ENCODE measurements around the gene TRABD.

TRABD gene

GRCh38 chr22:50244420-50245213, 58.9 kb downstream of the TRABD start, which contains the start of gene TUBGCP6:
TUBGCP6 (minus strand) TSS chr22:50245023; CDS start chr22:50244459, 564 bp downstream.
- no peak for DNase-seq (ENCODE audit: low read depth)

GRCh38 chr22:50245214-50246072, 59.7 kb downstream of the TRABD start:
- no peak for DNase-seq (ENCODE audit: low read depth)

DNA sequence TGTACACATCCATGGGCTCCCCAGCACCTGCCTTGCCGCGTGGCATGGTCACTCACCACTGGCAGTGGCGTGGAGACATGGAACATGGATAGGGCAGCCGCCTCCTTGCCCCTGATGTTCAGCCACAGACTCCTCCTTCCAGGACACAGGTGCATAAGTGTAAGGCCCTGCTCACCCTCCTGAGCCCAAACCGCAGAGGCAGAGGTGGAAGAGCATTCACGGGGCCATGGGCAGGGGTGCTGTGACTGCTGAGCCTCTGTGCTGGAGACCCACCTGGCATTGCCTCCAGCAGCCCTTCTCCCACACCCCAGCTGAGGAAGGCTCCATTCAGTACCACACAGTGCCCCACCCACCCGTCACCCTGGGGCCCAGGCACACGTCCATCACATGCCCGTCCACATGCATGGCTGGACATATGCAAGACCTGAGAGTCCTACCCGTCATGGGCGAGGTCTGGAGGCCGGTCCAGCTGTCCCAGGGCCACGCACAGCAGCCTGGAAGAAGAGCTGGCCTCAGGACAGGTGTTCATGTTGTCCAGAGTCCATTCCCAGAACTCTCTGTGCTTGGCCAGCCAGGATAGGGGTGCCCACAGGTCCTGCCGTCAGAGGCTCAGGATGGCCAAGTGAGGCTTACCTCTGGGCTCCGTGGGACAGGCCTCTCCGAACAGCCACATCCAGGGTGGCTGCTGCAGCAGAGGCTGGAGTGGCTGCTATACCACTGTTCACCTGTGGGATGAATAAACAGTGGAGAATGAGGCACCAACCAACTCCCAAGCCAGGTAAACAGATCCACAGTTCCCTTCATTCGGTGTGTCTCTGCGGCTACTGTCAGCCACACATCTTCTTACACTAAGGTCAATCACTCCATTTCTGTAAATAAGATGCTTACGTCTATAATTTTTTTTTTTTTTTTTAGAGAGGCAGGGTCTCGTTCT, 60.8 kb downstream of the TRABD start:
- no peak for DNase-seq (ENCODE audit: low read depth)

GRCh38 chr22:50247748-50248147, 62.0 kb downstream of the TRABD start:
- DNase-seq (ENCODE audit: low read depth), result no peak

DNA sequence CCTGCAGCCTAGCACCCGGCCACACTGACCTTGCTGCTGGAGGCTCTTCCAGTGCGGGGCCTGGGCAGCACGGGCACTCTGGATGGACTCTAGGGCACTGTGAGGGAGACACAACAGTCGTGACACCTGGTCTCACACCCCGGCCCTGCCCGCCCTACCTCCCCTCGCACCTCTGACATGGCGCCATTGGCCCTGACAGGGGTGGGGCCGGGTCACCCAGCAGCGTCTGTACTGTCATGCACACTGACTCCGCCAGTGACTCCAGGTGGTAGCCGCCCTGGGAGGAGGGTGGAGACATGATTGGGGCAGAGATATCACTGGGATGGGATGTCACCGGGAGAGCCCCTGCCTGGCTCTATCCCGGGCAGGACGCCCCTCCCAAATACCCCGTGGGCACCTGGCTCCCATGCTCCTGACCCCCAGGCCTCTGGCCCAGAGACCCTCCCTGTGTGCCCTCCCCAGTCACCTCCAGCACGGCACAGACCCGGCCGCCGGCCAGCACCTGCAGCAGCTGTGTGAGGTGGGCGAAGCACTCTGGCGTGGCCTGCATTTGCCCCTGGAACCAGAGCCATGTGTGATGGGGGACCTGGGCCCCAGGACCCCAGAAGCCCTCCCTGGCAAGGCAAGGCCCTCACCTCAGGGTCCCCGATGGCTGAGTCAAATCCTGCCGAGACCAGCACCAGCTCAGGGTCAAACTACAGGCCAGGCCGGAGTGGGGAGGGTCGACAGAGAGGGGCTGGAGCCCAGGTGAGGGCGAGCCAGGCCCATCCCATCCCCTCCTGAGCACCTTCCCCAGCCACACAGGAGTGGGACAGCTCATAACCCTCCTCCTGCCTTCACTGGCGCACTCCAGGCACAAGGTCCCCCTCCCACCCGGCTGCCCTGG, 62.7 kb downstream of the TRABD start:
- DNase-seq (ENCODE audit: low read depth), result no peak
